ENCODE measurements around the gene COP1. TPM values are rescaled to one million over a fixed set of nuclear protein-coding genes. Genes with fewer than 3 reads are reported as not detected.

The COP1 gene
- total RNA-seq, 1 experiment from 2014 or later: 33.1 TPM

DNA sequence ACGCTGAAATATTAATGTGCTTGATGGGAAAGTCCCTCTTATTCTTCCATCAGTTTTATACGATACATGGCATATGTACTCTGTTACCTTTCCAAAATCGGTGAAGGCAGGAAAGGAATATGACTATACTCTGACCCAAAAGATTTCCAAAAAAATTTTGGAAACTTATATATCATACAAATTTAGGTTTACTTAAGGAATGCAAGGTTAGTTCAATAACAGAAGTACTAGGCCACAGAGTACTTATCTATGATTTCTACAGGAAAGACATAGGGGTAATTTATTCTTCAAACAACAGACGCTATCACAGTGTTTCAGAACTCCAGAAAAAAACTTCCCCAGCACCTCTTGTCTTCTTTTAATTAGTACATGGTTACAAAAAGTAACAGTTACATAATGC lies 84.8 kb downstream of the COP1 start:
- POLR2A ChIA-PET: no interaction called here
- no peaks in the 10 kb centered on the region for H3K36me3 ChIP-seq (ENCODE audit: control insufficient read depth in 1 of 2, insufficient read depth in 2 of 2, low read length in 2 of 2)
- H3K9me2 ChIP-seq (ENCODE audit: insufficient read depth): no peaks in the 10 kb centered on the region
- H3K4me1 ChIP-seq (ENCODE audit: control insufficient read depth in 1 of 2, insufficient read depth in 2 of 2, low read length in 2 of 2): no peaks in the 10 kb centered on the region
- H3K9ac ChIP-seq (ENCODE audit: low read length): no peak overlapping the region
- H3K79me2 ChIP-seq (ENCODE audit: insufficient read depth, low read length): no peaks in the 10 kb centered on the region
- intact Hi-C loops (cut with micrococcal nuclease): loop anchor here (5.0 kb wide), 1 partner anchor 85 kb away; no protein-coding TSS in a partner anchor
- no peaks in the 10 kb centered on the region for H3K27me3 ChIP-seq (ENCODE audit: insufficient read depth, low read length)
- TF ChIP-seq YY1 (IDR thresholded peaks at IDR 0.05; ENCODE audit: extremely low read depth, insufficient replicate concordance, low read depth, low read length): no peak
- no peak for TF ChIP-seq RAD21 (IDR thresholded peaks at IDR 0.05; ENCODE audit: low read depth)
- TF ChIP-seq ZNF274 (IDR thresholded peaks at IDR 0.05; ENCODE audit: low read depth, low read length): no peak
- no peak for TF ChIP-seq CEBPB (IDR thresholded peaks at IDR 0.05; ENCODE audit: low read depth)
- TF ChIP-seq EGR1 (IDR thresholded peaks at IDR 0.05; ENCODE audit: low read depth): no peak
- TF ChIP-seq CBX3 (IDR thresholded peaks at IDR 0.05; ENCODE audit: low read depth): no peak
- no peak for TF ChIP-seq FOSL1 (IDR thresholded peaks at IDR 0.05; ENCODE audit: low read depth)
- CTCF ChIA-PET: no interaction called here
- ATAC-seq (no peak), DNase-seq (ENCODE audit: low read depth, low spot score) (no peak)
- no peak overlapping the region for H3K4me3 ChIP-seq (replicated peaks in 1 of 2; ENCODE audit: low read depth in 1 of 2, low read length in 2 of 2)
- BruUV-seq (replicated peaks): no TSS peak
- H4K20me1 ChIP-seq (ENCODE audit: insufficient read depth): no peaks in the 10 kb centered on the region
- H3K4me2 ChIP-seq (ENCODE audit: low read length): no peak overlapping the region
- no peaks in the 10 kb centered on the region for H3K9me3 ChIP-seq (ENCODE audit: control insufficient read depth in 1 of 2, insufficient read depth in 1 of 2, low read depth in 1 of 2, low read length in 2 of 2)
- no peak overlapping the region for H2AFZ ChIP-seq (ENCODE audit: low read depth, low read length, poor library complexity, severe bottlenecking)
- RAD21 ChIA-PET (ENCODE audit: low non-redundant PET in 1 of 2, low total read pairs in 2 of 2, uncharacterized antibody in 2 of 2, unreplicated experiment in 2 of 2): no interaction called here
- no peak overlapping the region for H3K27ac ChIP-seq (ENCODE audit: low read depth, low read length)

DNA sequence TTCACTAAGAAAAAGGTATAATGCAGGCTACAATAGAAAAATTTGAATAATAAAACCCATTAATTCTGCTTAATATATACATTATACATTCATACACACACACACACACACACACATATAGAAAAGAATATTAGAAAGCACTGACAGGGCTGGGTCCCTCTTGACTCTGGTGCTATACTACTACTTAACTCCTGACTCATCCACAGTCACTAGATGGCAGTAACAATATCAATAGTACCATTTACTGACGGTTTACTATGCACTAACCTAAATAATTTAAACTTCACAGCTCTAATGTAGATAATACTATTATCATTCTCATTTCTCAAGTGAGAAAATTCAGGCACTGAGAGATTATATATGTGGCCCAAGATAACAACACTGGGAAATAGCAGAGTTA lies 87.5 kb downstream of the COP1 start:
- ATAC-seq (peak; percentile 76), DNase-seq (ENCODE audit: low read depth, low spot score) (peak; percentile 6)
- H3K9ac ChIP-seq (ENCODE audit: low read length): no peak overlapping the region
- H4K20me1 ChIP-seq (ENCODE audit: insufficient read depth): no peaks in the 10 kb centered on the region
- H3K4me1 ChIP-seq (ENCODE audit: control insufficient read depth in 1 of 2, insufficient read depth in 2 of 2, low read length in 2 of 2): no peaks in the 10 kb centered on the region
- no peak overlapping the region for H2AFZ ChIP-seq (ENCODE audit: low read depth, low read length, poor library complexity, severe bottlenecking)
- no peaks in the 10 kb centered on the region; a peak in 1 of 4 replicates for H3K36me3 ChIP-seq (ENCODE audit: control insufficient read depth in 1 of 2, insufficient read depth in 2 of 2, low read length in 2 of 2)
- no TSS peak for BruUV-seq (replicated peaks)
- intact Hi-C loops (cut with micrococcal nuclease): no loop called here
- no peaks in the 10 kb centered on the region for H3K9me3 ChIP-seq (ENCODE audit: control insufficient read depth in 1 of 2, insufficient read depth in 1 of 2, low read depth in 1 of 2, low read length in 2 of 2)
- H3K9me2 ChIP-seq (ENCODE audit: insufficient read depth): no peaks in the 10 kb centered on the region
- H3K4me3 ChIP-seq (replicated peaks in 1 of 2; ENCODE audit: low read depth in 1 of 2, low read length in 2 of 2): no peak overlapping the region
- no peak overlapping the region for H3K27ac ChIP-seq (ENCODE audit: low read depth, low read length)
- no peaks in the 10 kb centered on the region for H3K79me2 ChIP-seq (ENCODE audit: insufficient read depth, low read length)
- H3K4me2 ChIP-seq (ENCODE audit: low read length): no peak overlapping the region
- ChIA-PET POLR2A (no interaction called here), RAD21 (ENCODE audit: low non-redundant PET in 1 of 2, low total read pairs in 2 of 2, uncharacterized antibody in 2 of 2, unreplicated experiment in 2 of 2) (no interaction called here), CTCF (interaction anchor here (0.7 kb wide), 1 partner anchor 12 kb away, joined by 3 read pairs; no protein-coding TSS in a partner anchor)
- no peaks in the 10 kb centered on the region for H3K27me3 ChIP-seq (ENCODE audit: insufficient read depth, low read length)
- peak in 2 of 3 experiments; percentile 22 to 43; a peak in 3 of 6 replicates for TF ChIP-seq CTCF (IDR thresholded peaks at IDR 0.05 in 2 of 3, conservative IDR thresholded peaks at IDR 0.05 in 1 of 3; ENCODE audit: borderline replicate concordance in 1 of 3, insufficient read depth in 1 of 3, low read depth in 2 of 3, low read length in 2 of 3)
- no peak for TF ChIP-seq MAX (IDR thresholded peaks at IDR 0.05)
- peak; percentile 26 for TF ChIP-seq RAD21 (IDR thresholded peaks at IDR 0.05; ENCODE audit: low read depth)
- TF ChIP-seq EZH2phosphoT487 (IDR thresholded peaks at IDR 0.05; ENCODE audit: borderline replicate concordance): no peak

All from HCT116 (cell line).